ENCODE measurements around the gene TMEM260.

DNA sequence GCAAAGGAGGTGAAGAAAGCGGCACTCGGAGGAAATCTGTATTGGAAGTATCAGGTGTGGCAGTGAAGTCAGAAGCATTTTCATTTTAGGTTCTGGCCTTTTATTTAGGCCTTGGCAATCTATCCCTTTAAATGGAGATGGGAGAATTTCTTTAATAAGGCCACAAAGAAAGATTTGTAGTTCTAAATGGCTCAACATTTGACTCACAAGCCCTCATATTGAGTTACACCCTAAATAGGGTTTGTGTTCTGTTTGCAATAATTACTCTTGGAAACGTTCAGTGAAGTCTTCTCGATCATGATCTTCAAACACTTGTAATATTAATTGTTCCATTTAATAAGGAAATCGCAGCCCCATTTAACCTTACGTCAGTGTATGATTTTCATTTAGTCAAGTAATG lies 25.3 kb upstream of the TMEM260 start:
- no peak for TF ChIP-seq TCF12 (IDR thresholded peaks at IDR 0.05; ENCODE audit: low read depth)
- no peak for TF ChIP-seq RAD21 (IDR thresholded peaks at IDR 0.05; ENCODE audit: low read depth)
- TF ChIP-seq, protein P1, sequence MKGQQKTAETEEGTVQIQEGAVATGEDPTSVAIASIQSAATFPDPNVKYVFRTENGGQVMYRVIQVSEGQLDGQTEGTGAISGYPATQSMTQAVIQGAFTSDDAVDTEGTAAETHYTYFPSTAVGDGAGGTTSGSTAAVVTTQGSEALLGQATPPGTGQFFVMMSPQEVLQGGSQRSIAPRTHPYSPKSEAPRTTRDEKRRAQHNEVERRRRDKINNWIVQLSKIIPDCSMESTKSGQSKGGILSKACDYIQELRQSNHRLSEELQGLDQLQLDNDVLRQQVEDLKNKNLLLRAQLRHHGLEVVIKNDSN (IDR thresholded peaks at IDR 0.05) = no peak
- TF ChIP-seq, protein P2, sequence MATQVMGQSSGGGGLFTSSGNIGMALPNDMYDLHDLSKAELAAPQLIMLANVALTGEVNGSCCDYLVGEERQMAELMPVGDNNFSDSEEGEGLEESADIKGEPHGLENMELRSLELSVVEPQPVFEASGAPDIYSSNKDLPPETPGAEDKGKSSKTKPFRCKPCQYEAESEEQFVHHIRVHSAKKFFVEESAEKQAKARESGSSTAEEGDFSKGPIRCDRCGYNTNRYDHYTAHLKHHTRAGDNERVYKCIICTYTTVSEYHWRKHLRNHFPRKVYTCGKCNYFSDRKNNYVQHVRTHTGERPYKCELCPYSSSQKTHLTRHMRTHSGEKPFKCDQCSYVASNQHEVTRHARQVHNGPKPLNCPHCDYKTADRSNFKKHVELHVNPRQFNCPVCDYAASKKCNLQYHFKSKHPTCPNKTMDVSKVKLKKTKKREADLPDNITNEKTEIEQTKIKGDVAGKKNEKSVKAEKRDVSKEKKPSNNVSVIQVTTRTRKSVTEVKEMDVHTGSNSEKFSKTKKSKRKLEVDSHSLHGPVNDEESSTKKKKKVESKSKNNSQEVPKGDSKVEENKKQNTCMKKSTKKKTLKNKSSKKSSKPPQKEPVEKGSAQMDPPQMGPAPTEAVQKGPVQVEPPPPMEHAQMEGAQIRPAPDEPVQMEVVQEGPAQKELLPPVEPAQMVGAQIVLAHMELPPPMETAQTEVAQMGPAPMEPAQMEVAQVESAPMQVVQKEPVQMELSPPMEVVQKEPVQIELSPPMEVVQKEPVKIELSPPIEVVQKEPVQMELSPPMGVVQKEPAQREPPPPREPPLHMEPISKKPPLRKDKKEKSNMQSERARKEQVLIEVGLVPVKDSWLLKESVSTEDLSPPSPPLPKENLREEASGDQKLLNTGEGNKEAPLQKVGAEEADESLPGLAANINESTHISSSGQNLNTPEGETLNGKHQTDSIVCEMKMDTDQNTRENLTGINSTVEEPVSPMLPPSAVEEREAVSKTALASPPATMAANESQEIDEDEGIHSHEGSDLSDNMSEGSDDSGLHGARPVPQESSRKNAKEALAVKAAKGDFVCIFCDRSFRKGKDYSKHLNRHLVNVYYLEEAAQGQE (IDR thresholded peaks at IDR 0.05; ENCODE audit: low read depth) = no peak
- no peak for TF ChIP-seq YY1 (IDR thresholded peaks at IDR 0.05; ENCODE audit: low read depth)
- TF ChIP-seq, protein P3, sequence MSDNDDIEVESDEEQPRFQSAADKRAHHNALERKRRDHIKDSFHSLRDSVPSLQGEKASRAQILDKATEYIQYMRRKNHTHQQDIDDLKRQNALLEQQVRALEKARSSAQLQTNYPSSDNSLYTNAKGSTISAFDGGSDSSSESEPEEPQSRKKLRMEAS (IDR thresholded peaks at IDR 0.05) = no peak
- TF ChIP-seq EP300 (IDR thresholded peaks at IDR 0.05; ENCODE audit: borderline replicate concordance) = no peak
- no peak for TF ChIP-seq EGR1 (IDR thresholded peaks at IDR 0.05)

Data from Ishikawa (cell line).